Mammary epithelial cell (primary cell): ENCODE results near the gene IRAK3.

Experiments used
- EZH2 ChIP-seq: IDR thresholded peaks from 2 replicates; pipeline ENCODE4 v1.6.1; 2012; ENCODE audit warnings: low read length, inconsistent platforms, borderline replicate concordance
- TF ChIP-seq, protein P1 (sequence below), 2 donors: IDR thresholded peaks in 1 of 2; conservative IDR thresholded peaks in 1 of 2; 2 replicates each; pipeline ENCODE4 v1.5.1; 2011 to 2012; ENCODE audit warnings: inconsistent platforms in 2 of 2, low read length in 2 of 2, mild to moderate bottlenecking in 2 of 2, control low read depth in 1 of 2, low read depth in 1 of 2; ENCODE audit not compliant: insufficient read depth in 1 of 2; ENCODE audit errors: extremely low read depth in 1 of 2

DNA sequence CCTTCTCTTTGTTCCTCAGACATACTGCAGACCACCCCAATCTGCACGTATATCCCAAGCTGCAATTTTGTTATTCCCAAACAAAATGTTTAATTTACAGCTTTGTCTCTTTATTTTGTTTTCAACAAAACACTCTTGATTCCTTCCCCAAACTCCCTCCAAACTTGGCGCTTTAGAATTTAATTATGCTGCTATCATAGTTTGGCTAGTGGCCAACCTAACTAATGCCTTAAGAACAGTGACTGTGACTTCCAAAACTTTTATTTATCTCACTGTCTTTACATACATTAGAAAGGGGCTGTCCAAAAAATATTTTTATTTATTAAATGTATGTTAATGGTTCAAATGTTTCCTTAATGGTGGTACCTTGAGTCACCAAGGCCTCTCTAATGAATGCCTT is 26.3 kb upstream of the IRAK3 start:
- TF ChIP-seq, protein P1, sequence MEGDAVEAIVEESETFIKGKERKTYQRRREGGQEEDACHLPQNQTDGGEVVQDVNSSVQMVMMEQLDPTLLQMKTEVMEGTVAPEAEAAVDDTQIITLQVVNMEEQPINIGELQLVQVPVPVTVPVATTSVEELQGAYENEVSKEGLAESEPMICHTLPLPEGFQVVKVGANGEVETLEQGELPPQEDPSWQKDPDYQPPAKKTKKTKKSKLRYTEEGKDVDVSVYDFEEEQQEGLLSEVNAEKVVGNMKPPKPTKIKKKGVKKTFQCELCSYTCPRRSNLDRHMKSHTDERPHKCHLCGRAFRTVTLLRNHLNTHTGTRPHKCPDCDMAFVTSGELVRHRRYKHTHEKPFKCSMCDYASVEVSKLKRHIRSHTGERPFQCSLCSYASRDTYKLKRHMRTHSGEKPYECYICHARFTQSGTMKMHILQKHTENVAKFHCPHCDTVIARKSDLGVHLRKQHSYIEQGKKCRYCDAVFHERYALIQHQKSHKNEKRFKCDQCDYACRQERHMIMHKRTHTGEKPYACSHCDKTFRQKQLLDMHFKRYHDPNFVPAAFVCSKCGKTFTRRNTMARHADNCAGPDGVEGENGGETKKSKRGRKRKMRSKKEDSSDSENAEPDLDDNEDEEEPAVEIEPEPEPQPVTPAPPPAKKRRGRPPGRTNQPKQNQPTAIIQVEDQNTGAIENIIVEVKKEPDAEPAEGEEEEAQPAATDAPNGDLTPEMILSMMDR (conservative IDR thresholded peaks at IDR 0.05 in 1 of 2, IDR thresholded peaks at IDR 0.05 in 1 of 2; ENCODE audit: extremely low read depth in 1 of 2, insufficient read depth in 1 of 2, low read depth in 1 of 2, low read length in 2 of 2): no peak
- no peak for TF ChIP-seq EZH2
